Smooth muscle cell of trachea (primary cell): Measurements from ENCODE around the gene NAIP. TPM values are rescaled to one million over a fixed set of nuclear protein-coding genes. Genes with fewer than 3 reads are reported as not detected.

ENCODE experiments used
- total RNA-seq: library from RNA; depleted of rRNA; stranded (reverse); fragments of >200 nt; gene quantifications from 2 replicates; pipeline ENCODE4 v1.2.1, GENCODE V29; 2014

NAIP gene, protein sequence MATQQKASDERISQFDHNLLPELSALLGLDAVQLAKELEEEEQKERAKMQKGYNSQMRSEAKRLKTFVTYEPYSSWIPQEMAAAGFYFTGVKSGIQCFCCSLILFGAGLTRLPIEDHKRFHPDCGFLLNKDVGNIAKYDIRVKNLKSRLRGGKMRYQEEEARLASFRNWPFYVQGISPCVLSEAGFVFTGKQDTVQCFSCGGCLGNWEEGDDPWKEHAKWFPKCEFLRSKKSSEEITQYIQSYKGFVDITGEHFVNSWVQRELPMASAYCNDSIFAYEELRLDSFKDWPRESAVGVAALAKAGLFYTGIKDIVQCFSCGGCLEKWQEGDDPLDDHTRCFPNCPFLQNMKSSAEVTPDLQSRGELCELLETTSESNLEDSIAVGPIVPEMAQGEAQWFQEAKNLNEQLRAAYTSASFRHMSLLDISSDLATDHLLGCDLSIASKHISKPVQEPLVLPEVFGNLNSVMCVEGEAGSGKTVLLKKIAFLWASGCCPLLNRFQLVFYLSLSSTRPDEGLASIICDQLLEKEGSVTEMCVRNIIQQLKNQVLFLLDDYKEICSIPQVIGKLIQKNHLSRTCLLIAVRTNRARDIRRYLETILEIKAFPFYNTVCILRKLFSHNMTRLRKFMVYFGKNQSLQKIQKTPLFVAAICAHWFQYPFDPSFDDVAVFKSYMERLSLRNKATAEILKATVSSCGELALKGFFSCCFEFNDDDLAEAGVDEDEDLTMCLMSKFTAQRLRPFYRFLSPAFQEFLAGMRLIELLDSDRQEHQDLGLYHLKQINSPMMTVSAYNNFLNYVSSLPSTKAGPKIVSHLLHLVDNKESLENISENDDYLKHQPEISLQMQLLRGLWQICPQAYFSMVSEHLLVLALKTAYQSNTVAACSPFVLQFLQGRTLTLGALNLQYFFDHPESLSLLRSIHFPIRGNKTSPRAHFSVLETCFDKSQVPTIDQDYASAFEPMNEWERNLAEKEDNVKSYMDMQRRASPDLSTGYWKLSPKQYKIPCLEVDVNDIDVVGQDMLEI (N-terminal part only)
- 2.5 and 8.7 TPM in 2 replicates for total RNA-seq

DNA sequence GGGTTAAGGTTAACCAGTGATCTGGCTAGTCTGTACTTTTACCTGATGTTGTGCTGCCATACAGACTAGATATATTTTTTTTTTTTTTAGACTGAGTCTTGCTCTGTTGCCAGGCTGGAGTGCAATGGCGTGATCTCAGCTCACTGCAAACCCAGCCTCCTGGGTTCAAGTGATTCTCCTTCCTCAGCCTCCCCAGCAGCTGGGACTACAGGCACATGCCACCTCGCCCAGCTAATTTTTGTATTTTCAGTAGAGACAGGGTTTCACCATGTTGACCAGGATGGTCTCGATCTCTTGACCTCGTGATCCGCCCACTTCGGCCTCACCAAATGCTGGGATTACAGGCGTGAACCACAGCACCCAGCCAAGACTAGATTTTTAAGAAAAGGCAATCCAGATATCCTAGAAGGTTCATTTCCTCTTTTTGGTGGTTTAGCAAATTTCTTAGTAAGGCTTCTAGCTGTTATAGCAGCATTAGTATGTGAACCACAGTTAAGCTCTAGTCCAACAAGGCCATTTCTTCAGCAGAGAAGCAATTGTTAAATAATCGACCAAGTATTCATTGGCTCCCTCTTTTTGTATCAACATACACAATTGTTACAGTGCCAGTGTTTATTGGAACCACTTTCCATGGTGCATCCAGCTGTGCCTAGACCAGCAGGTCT, at the start of gene NAIP:
TSS of gene NAIP (minus strand) at position 51 of the 665 bp plus-strand sequence. CDS start 12,424 bp downstream, outside the sequence.

GRCh38 chr5:71067262-71067928, 42.3 kb upstream of the NAIP start, which contains the start of gene GTF2H2:
TSS of gene GTF2H2 (minus strand) at chr5:71067676. CDS start at chr5:71062763, 4,913 bp downstream.

Other genes starting within 250 kb of the NAIP start
- gene SERF1A, start 124.7 kb downstream of the NAIP start, total RNA-seq = 4.1 and 5.5 TPM in 2 replicates
- gene SMN1, start 100.3 kb downstream of the NAIP start, total RNA-seq = 22.3 and 24.1 TPM in 2 replicates
- 12.5 and 15.4 TPM in 2 replicates for gene GTF2H2, start 42.3 kb upstream of the NAIP start, total RNA-seq